Measurements from ENCODE around the gene LMF1.

- TF ChIP-seq POLR2AphosphoS5 (IDR thresholded peaks at IDR 0.05; ENCODE audit: insufficient read depth in 1 of 2, low read depth in 1 of 2): no peak
- TF ChIP-seq POLR2A (IDR thresholded peaks at IDR 0.05): no peak
Measured at GRCh38 chr16:1006781-1007180, 36.0 kb upstream of the LMF1 start.

Measured in vagina (tissue), 2 donors.